GM10847 (cell line): ENCODE measurements around the gene RAB30.

Source experiments
- POLR2A ChIP-seq: IDR thresholded peaks from 2 replicates; pipeline ENCODE4 v1.6.1; 2011; ENCODE audit not compliant: insufficient read length; ENCODE audit errors: extremely low read depth

Gene RAB30

GRCh38 chr11:83011333-83012167 lies 60.1 kb downstream of the RAB30 start:
- TF ChIP-seq POLR2A, result no peak

DNA sequence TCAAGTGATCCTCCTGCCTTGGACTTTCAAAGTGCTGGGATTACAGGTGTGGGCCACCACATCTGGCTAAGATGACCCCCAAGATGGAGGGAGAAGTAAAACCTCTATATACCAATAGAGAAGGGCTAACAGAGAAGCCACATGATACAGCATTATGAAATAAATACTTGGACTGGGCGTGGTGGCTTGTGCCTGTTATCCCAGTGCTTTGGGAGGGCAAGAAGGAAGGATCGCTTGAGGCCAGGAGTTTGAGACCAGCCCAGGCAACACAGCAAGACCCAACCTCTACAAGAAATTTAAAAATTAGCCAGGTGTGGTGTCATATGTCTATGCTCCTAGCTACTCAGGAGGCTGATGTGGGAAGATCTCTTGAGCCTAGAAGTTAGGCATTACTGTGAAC lies 61.7 kb downstream of the RAB30 start:
- no peak for TF ChIP-seq POLR2A

GRCh38 chr11:83008581-83008923 lies 63.1 kb downstream of the RAB30 start:
- TF ChIP-seq POLR2A, result no peak

DNA sequence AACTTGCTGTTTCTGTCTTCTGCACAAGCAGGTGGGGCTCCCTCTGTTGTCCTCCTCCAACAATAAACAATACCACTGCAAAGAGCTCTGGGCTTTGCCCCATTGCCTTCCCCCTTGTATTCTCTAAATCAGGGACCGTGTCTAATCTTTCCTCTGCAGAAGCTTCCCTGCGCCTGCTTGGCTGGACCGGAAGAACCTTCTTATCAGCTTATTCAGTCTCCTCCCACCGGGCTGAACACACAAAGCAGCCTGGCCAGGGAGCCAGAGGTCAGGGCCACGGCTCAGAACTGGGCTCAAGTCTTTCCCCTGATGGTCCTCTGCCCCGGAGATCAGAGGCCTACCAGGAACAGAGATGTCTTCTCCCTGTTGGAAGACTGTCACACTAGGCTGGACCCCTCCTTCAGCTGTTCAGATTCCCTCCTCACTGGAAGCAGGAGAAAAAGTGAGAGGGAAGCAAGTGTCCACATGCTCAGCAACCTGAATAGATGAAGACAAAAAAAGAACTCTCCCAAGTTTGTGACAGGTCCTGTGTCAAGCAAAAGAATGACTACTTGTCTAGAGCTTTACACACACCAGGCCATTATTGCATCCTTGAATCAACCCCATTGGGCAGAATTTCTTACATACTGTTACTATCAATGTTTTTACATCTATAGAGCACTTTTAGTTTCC lies 63.7 kb downstream of the RAB30 start:
- TF ChIP-seq POLR2A, result no peak

- TF ChIP-seq POLR2A, result no peak
These were observed 64.2 kb downstream of the RAB30 start for GRCh38 chr11:83007477-83007876.

DNA sequence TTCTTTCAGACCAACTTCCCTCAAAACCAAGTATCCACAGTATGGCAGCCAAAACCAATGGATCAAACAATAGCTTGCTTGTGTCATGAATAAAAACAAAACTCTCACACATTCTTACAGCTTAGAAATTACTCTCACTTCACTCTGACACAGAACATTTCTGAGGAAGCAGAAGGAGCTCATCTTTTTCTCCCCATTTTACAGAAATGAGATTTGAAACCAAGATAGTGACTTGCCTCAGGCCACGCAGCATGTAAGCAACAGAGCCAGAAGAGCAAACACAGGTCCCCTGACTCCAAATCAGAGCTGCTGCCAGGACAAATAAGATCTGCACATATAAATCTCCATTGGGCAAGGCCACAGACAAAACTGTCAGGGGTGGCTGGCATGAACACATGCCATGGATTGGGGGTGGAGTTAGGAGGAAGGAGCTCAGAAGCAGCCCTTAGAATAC lies 64.8 kb downstream of the RAB30 start:
- no peak for TF ChIP-seq POLR2A

DNA sequence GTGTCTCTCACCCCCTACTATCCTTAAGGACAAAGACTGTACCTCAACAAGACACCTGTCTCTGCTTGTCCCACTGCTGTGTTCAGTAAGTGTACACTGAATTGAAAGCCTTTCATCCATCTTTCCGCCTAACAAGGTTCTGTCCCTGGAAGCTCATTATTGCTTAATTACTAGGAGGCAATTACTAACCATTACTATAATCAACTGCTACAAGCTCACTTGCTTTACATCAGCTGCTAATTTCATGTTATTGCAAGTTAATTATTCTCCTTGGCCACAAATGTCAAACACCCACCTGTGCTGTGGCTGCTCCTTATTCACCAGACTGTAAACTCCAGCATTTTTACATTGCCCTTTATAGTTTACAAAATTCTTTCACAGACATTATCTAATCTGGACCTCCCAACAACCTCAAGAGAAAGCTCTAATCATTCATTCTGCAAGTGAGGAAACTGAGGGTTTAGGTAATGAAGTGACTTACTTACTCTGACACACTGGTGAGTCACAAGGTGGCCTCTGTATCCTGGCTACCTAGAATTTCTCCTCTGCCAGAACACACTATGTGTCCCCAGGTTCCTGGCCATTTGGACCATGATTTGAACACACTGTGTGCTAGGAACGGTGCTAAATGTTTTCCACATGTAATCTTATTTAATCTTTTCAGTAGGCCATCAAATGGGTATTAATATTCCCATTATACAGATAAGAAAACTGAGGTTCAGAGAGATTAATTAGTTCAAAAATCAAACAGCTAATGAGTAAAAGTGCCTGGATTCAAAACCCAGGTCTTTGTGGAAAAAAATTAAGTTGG lies 66.7 kb downstream of the RAB30 start:
- TF ChIP-seq POLR2A, result no peak

- no peak for TF ChIP-seq POLR2A
These were observed 69.2 kb downstream of the RAB30 start for GRCh38 chr11:83002522-83002921.

DNA sequence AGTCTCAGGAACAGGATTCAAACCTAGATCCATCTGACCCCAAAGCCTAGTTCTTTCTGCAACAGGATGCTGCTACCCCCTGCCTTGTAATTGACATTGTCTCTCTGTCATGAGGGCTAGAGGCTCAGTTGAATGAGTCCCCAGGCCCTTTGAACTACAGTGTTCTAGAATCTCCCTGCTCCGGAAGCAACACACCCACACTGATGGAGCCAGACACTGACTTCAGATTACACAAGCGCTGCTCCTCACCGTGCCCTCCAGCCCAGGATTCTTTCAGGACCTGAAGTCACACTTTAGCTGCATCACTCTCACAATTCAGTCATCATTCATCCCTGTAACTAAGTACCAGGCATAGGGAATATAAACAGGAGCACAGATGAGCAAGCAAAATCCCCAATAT lies 69.6 kb downstream of the RAB30 start:
- no peak for TF ChIP-seq POLR2A

DNA sequence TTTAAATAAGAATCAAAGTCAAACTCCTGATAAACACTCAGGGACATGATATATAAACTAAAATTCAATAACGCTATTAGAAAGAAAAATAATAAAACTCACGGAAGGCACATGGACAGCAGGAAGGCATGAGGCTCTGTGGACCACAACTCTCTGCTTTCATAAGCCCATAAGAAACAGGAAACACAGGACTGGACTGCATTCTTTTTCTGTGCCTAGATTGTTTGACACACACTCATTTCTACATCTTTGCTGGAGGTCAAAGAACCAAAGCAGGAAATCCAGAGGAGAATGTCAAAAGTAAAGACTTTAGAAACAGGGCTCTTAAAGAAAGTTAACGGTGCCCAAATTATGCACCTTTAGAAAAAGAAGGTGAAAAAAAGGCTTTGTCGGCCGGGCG lies 71.3 kb downstream of the RAB30 start:
- TF ChIP-seq POLR2A, result no peak

DNA sequence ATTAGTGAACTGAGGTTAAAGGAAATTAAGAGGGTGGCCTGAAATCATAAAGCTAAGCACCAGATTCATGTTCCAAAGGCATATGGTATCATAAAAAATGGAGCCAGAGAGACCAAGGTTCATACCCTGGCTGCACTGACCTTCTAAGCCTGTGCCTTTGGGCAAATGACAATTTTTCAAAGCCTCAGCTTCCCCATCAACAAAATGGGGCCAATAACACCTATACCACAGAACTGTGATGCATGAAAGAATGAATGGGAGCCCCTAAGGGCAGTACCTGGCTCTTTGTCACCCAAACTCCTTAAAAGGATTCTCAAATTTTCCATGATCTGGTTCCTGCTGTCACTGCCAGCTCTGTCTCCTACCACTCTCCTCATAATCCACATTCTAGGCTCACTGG lies 72.5 kb downstream of the RAB30 start:
- TF ChIP-seq POLR2A, result no peak

GRCh38 chr11:82998697-82999096 lies 73.0 kb downstream of the RAB30 start:
- TF ChIP-seq POLR2A, result no peak

DNA sequence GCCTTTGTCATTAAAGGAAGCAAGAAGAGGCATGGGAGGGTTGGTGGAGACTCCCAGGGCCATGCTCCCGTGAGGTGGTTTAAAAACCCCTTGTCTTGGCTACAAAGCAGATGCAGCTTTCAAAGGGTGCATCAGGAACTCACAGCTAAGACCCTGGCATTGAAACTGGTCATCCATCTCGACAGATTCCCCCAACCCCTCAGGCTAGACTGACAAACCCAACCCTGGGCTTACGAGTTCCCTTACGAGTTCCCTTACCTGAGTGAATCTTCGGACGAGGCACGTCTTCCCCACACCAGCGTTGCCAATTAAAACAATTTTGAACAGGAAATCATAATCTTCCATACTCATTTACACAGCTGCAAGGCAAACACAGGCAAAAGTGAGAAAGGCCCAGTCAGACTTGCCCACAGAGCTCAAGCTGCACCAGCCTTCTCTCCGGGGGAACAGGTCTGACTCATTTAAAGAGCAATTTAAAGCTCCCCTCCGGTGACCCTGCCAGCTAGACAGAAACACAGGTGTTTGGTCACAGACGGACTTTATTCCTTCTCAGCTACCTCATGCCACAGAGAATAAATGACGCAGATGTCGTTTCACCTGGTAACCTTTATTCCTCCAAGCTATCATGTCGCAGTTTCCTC lies 74.6 kb downstream of the RAB30 start:
- no peak for TF ChIP-seq POLR2A

DNA sequence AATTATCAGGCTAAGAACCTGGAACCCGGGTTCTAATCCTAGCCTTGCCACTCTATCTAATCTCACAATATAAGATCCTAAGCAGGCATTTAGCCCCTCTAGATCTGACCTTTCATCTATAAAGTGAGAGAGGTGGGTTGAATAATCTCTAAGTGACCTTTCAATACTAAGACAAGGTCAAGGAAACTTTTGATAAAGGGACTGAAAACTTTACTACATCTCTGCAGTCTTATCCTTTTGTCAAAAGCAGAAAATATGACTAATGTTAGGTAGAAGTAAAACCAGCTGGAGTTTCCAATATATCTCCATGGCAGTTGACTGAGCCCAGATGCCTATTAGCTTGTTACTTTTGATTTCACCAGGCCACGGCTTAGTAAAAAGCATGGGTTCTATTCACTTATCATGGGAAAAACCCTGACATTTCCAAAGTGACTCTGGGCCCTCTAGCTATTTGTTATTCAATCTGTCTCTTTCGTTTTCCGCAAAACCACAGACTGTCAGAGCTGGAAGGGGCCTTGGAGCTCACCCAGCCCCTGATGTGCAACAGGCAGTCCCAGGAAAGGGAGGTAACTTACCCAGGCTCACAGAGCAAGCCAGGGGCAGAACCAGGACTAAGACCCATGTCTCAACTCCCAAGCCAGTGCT lies 75.8 kb downstream of the RAB30 start:
- no peak for TF ChIP-seq POLR2A

DNA sequence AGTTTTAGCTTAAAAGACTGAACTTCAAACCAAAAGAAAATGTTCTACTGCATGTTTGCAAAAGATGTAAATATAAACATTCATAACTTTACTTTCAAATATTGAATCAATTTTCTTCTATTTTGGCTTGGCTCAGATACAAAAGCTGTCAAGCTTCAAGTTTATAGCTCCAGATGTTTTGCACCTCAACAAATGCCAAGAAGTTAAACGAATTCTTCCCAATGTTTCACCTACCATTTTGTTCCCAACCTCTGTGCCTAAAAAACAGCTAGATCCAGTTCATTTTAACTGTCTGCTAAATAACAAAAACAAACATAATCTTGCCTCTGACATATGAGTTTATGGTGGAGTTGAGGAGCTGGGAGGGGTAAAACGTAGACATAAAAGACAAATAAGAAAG lies 76.5 kb downstream of the RAB30 start:
- TF ChIP-seq POLR2A, result no peak
